GM19239 (cell line): ENCODE data around the gene ANKRD36B.
"Not testable (repeated sequence)": the region's sequence is repeated elsewhere in the genome, so short reads cannot be mapped to it uniquely, and the experiment has no call there.

ENCODE experiments used
- DNase-seq: peaks from one replicate; pipeline ENCODE4 v3.0.0; 2011; ENCODE audit warnings: low spot score; ENCODE audit not compliant: insufficient read length
- FAIRE-seq: peaks from 2 replicates; lab custom pipeline; 2011; peaks lifted over from hg19 to GRCh38; lab: Jason Lieb, UNC

The ANKRD36B gene

GRCh38 chr2:97589598-97590510 is at the start of gene ANKRD36B:
ANKRD36B (minus strand) TSS chr2:97589877; CDS start chr2:97589685, 192 bp downstream.
- DNase-seq, FAIRE-seq: not testable (repeated sequence)

GRCh38 chr2:97626049-97626430 is 36.4 kb upstream of the ANKRD36B start:
- FAIRE-seq, DNase-seq: not testable (repeated sequence)

GRCh38 chr2:97625354-97626048 is 35.8 kb upstream of the ANKRD36B start:
- not testable (repeated sequence) for DNase-seq, FAIRE-seq

- not testable (repeated sequence) for DNase-seq, FAIRE-seq
Measured at GRCh38 chr2:97622976-97623375, 33.3 kb upstream of the ANKRD36B start.

GRCh38 chr2:97620492-97620891 is 30.8 kb upstream of the ANKRD36B start:
- not testable (repeated sequence) for DNase-seq, FAIRE-seq

- not testable (repeated sequence) for FAIRE-seq, DNase-seq
Measured at GRCh38 chr2:97618939-97619827, 29.5 kb upstream of the ANKRD36B start.

- DNase-seq (no peak), FAIRE-seq (no peak)
Measured at GRCh38 chr2:97617911-97618310, 28.2 kb upstream of the ANKRD36B start.

- not testable (repeated sequence) for FAIRE-seq, DNase-seq
Measured at GRCh38 chr2:97615746-97616145, 26.1 kb upstream of the ANKRD36B start.

- FAIRE-seq, DNase-seq: not testable (repeated sequence)
Measured at GRCh38 chr2:97611895-97612294, 22.2 kb upstream of the ANKRD36B start.

- not testable (repeated sequence) for FAIRE-seq, DNase-seq
Measured at GRCh38 chr2:97608745-97609144, 19.1 kb upstream of the ANKRD36B start.

GRCh38 chr2:97605524-97606339 is 16.1 kb upstream of the ANKRD36B start:
- FAIRE-seq = not testable (repeated sequence)

GRCh38 chr2:97605109-97605508 is 15.4 kb upstream of the ANKRD36B start:
- FAIRE-seq, DNase-seq: not testable (repeated sequence)

More at GRCh38 chr2:97605524-97606339, 16.1 kb upstream of the ANKRD36B start:
- not testable (repeated sequence) for DNase-seq

GRCh38 chr2:97601537-97601936 is 11.9 kb upstream of the ANKRD36B start:
- FAIRE-seq, DNase-seq: not testable (repeated sequence)

- not testable (repeated sequence) for DNase-seq, FAIRE-seq
Measured at GRCh38 chr2:97596180-97596579, 6.5 kb upstream of the ANKRD36B start.

- DNase-seq, FAIRE-seq: not testable (repeated sequence)
Measured at GRCh38 chr2:97593520-97593919, 3.8 kb upstream of the ANKRD36B start.

- FAIRE-seq, DNase-seq: not testable (repeated sequence)
Measured at GRCh38 chr2:97590515-97591394, 1.1 kb upstream of the ANKRD36B start.

GRCh38 chr2:97589257-97589597 is 450 bp downstream of the ANKRD36B start:
- not testable (repeated sequence) for DNase-seq, FAIRE-seq

- not testable (repeated sequence) for FAIRE-seq, DNase-seq
Measured at GRCh38 chr2:97565674-97566073, 24.0 kb downstream of the ANKRD36B start.
